ENCODE measurements around the gene AARS2.
"Not testable (repeated sequence)": the region's sequence is repeated elsewhere in the genome, so short reads cannot be mapped to it uniquely, and the experiment has no call there.

Gene AARS2

GRCh38 chr6:44329858-44330257 lies 16.7 kb upstream of the AARS2 start:
- FAIRE-seq, result no peak

- FAIRE-seq, result not testable (repeated sequence)
These were observed 15.1 kb upstream of the AARS2 start for GRCh38 chr6:44328203-44328602.

- no peak for FAIRE-seq
These were observed 14.6 kb upstream of the AARS2 start for GRCh38 chr6:44327760-44328159.

GRCh38 chr6:44327096-44327495 lies 13.9 kb upstream of the AARS2 start:
- no peak for FAIRE-seq

GRCh38 chr6:44321210-44321609 lies 8.1 kb upstream of the AARS2 start:
- no peak for FAIRE-seq

- FAIRE-seq, result not testable (repeated sequence)
These were observed 4.0 kb upstream of the AARS2 start for GRCh38 chr6:44317136-44317631.

- no peak for FAIRE-seq
These were observed 3.3 kb upstream of the AARS2 start for GRCh38 chr6:44316481-44316880.

GRCh38 chr6:44315951-44316350 lies 2.8 kb upstream of the AARS2 start:
- no peak for FAIRE-seq

- no peak for FAIRE-seq
These were observed 2.4 kb upstream of the AARS2 start for GRCh38 chr6:44315516-44315915.

GRCh38 chr6:44314657-44315056 lies 1.5 kb upstream of the AARS2 start:
- not testable (repeated sequence) for FAIRE-seq

GRCh38 chr6:44311767-44312166 lies 1.4 kb downstream of the AARS2 start:
- no peak for FAIRE-seq

GRCh38 chr6:44311304-44311703 lies 1.8 kb downstream of the AARS2 start:
- FAIRE-seq, result no peak

GRCh38 chr6:44310241-44310640 lies 2.9 kb downstream of the AARS2 start:
- FAIRE-seq, result no peak

GRCh38 chr6:44309631-44310030 lies 3.5 kb downstream of the AARS2 start:
- FAIRE-seq, result no peak

- FAIRE-seq, result no peak
These were observed 4.1 kb downstream of the AARS2 start for GRCh38 chr6:44309092-44309491.

GRCh38 chr6:44307217-44307616 lies 5.9 kb downstream of the AARS2 start:
- FAIRE-seq, result no peak

GRCh38 chr6:44306710-44307109 lies 6.4 kb downstream of the AARS2 start:
- no peak for FAIRE-seq

GRCh38 chr6:44305200-44305725 lies 7.9 kb downstream of the AARS2 start:
- no peak for FAIRE-seq

- FAIRE-seq, result no peak
These were observed 8.6 kb downstream of the AARS2 start for GRCh38 chr6:44304282-44305199.

- no peak for FAIRE-seq
These were observed 9.3 kb downstream of the AARS2 start for GRCh38 chr6:44303842-44304241.

- no peak for FAIRE-seq
These were observed 10.3 kb downstream of the AARS2 start for GRCh38 chr6:44302856-44303255.

GRCh38 chr6:44301782-44302564 lies 11.2 kb downstream of the AARS2 start:
- no peak for FAIRE-seq

GRCh38 chr6:44301106-44301505 lies 12.0 kb downstream of the AARS2 start:
- no peak for FAIRE-seq
